Mononuclear cell (primary cell): ENCODE results near the gene URB1. TPM values are rescaled to one million over a fixed set of nuclear protein-coding genes. Genes with fewer than 3 reads are reported as not detected.
"Not testable (repeated sequence)": the region's sequence is repeated elsewhere in the genome, so short reads cannot be mapped to it uniquely, and the experiment has no call there.

ENCODE experiments used
- H3K27me3 ChIP-seq: 2 replicates; pipeline ENCODE4 v1.6.0; 2011; ENCODE audit warnings: low read length, control low read depth; ENCODE audit not compliant: insufficient read depth
- H3K4me1 ChIP-seq: 2 replicates; pipeline ENCODE4 v1.5.1; 2011; ENCODE audit warnings: mild to moderate bottlenecking, low read length, control low read depth; ENCODE audit not compliant: insufficient read depth
- H3K4me3 ChIP-seq: 2 replicates; pipeline ENCODE4 v1.5.1; 2011; ENCODE audit warnings: mild to moderate bottlenecking, low read length, moderate library complexity
- H3K9me3 ChIP-seq: 2 replicates; pipeline ENCODE4 v1.5.1; 2011; ENCODE audit warnings: low read depth, mild to moderate bottlenecking, control low read depth, low read length
- total RNA-seq: library from RNA; depleted of rRNA; stranded (reverse); fragments of >200 nt; gene quantifications from one replicate; pipeline ENCODE4 v1.2.3, GENCODE V29; 2012

The URB1 gene
- total RNA-seq, 1 donor, result 3.5 TPM

- H3K27me3 ChIP-seq, result no peaks in the 10 kb centered on the region
Observed at GRCh38 chr21:32314806-32315205, 78.0 kb downstream of the URB1 start.

GRCh38 chr21:32312976-32313375 is 79.8 kb downstream of the URB1 start:
- Histone ChIP-seq H3K27me3 (no peaks in the 10 kb centered on the region), H3K4me1 (no peaks in the 10 kb centered on the region), H3K9me3 (no peaks in the 10 kb centered on the region), H3K4me3 (no peak overlapping the region)

More at GRCh38 chr21:32314806-32315205, 78.0 kb downstream of the URB1 start:
- no peaks in the 10 kb centered on the region for H3K9me3 ChIP-seq
- no peak overlapping the region for H3K4me3 ChIP-seq
- H3K4me1 ChIP-seq, result no peaks in the 10 kb centered on the region

GRCh38 chr21:32312326-32312725 is 80.5 kb downstream of the URB1 start:
- Histone ChIP-seq H3K27me3 (no peaks in the 10 kb centered on the region), H3K9me3 (no peaks in the 10 kb centered on the region), H3K4me3 (no peak overlapping the region), H3K4me1 (no peaks in the 10 kb centered on the region)

- Histone ChIP-seq H3K27me3 (no peaks in the 10 kb centered on the region), H3K4me3 (no peak overlapping the region), H3K4me1 (no peaks in the 10 kb centered on the region), H3K9me3 (no peaks in the 10 kb centered on the region)
Observed at GRCh38 chr21:32311621-32312020, 81.2 kb downstream of the URB1 start.

GRCh38 chr21:32310976-32311375 is 81.8 kb downstream of the URB1 start:
- H3K4me1 ChIP-seq, H3K4me3 ChIP-seq, H3K27me3 ChIP-seq, H3K9me3 ChIP-seq: not testable (repeated sequence)

- Histone ChIP-seq H3K4me1 (no peaks in the 10 kb centered on the region), H3K4me3 (no peak overlapping the region)
Observed at GRCh38 chr21:32309906-32310460, 82.8 kb downstream of the URB1 start.

GRCh38 chr21:32308696-32309095 is 84.1 kb downstream of the URB1 start:
- no peaks in the 10 kb centered on the region for H3K4me1 ChIP-seq
- no peaks in the 10 kb centered on the region for H3K9me3 ChIP-seq
- H3K4me3 ChIP-seq, result no peak overlapping the region
- H3K27me3 ChIP-seq, result no peaks in the 10 kb centered on the region

More at GRCh38 chr21:32309906-32310460, 82.8 kb downstream of the URB1 start:
- Histone ChIP-seq H3K9me3 (no peaks in the 10 kb centered on the region), H3K27me3 (no peaks in the 10 kb centered on the region)

GRCh38 chr21:32307706-32308105 is 85.1 kb downstream of the URB1 start:
- Histone ChIP-seq H3K4me1 (no peaks in the 10 kb centered on the region), H3K9me3 (no peaks in the 10 kb centered on the region), H3K27me3 (no peaks in the 10 kb centered on the region), H3K4me3 (no peak overlapping the region)

- Histone ChIP-seq H3K27me3 (no peaks in the 10 kb centered on the region), H3K9me3 (no peaks in the 10 kb centered on the region), H3K4me3 (no peak overlapping the region), H3K4me1 (no peaks in the 10 kb centered on the region)
Observed at GRCh38 chr21:32306021-32306780, 86.6 kb downstream of the URB1 start.

GRCh38 chr21:32304998-32305397 is 87.8 kb downstream of the URB1 start:
- no peaks in the 10 kb centered on the region for H3K9me3 ChIP-seq
- no peaks in the 10 kb centered on the region for H3K4me1 ChIP-seq
- H3K4me3 ChIP-seq, result no peak overlapping the region
- no peaks in the 10 kb centered on the region for H3K27me3 ChIP-seq

- Histone ChIP-seq H3K4me3 (no peak overlapping the region), H3K27me3 (no peaks in the 10 kb centered on the region), H3K9me3 (no peaks in the 10 kb centered on the region), H3K4me1 (no peaks in the 10 kb centered on the region)
Observed at GRCh38 chr21:32303385-32303784, 89.4 kb downstream of the URB1 start.

- Histone ChIP-seq H3K27me3 (no peaks in the 10 kb centered on the region), H3K9me3 (no peaks in the 10 kb centered on the region), H3K4me3 (no peak overlapping the region), H3K4me1 (no peaks in the 10 kb centered on the region)
Observed at GRCh38 chr21:32302560-32302959, 90.3 kb downstream of the URB1 start.

- no peaks in the 10 kb centered on the region for H3K9me3 ChIP-seq
- no peaks in the 10 kb centered on the region for H3K27me3 ChIP-seq
- no peaks in the 10 kb centered on the region for H3K4me1 ChIP-seq
- no peak overlapping the region for H3K4me3 ChIP-seq
Observed at GRCh38 chr21:32301596-32301995, 91.2 kb downstream of the URB1 start.

GRCh38 chr21:32300117-32300681 is 92.6 kb downstream of the URB1 start:
- no peak overlapping the region for H3K4me3 ChIP-seq
- no peaks in the 10 kb centered on the region for H3K27me3 ChIP-seq
- H3K4me1 ChIP-seq, result no peaks in the 10 kb centered on the region
- H3K9me3 ChIP-seq, result no peaks in the 10 kb centered on the region

- no peaks in the 10 kb centered on the region for H3K27me3 ChIP-seq
- no peaks in the 10 kb centered on the region for H3K9me3 ChIP-seq
- H3K4me1 ChIP-seq, result no peaks in the 10 kb centered on the region
- no peak overlapping the region for H3K4me3 ChIP-seq
Observed at GRCh38 chr21:32299695-32300094, 93.1 kb downstream of the URB1 start.

GRCh38 chr21:32298658-32299081 is 94.1 kb downstream of the URB1 start, which contains the start of gene MRAP:
Gene MRAP, plus strand, starts transcription at chr21:32298855. Its CDS starts 117 bp downstream, at chr21:32298972.
- Histone ChIP-seq H3K27me3 (no peaks in the 10 kb centered on the region), H3K9me3 (no peaks in the 10 kb centered on the region), H3K4me3 (no peak within 1 kb of the TSS), H3K4me1 (no peaks in the 10 kb centered on the region)
